BJ (cell line): ENCODE data around the gene ANKFN1. TPM values are rescaled to one million over a fixed set of nuclear protein-coding genes. Genes with fewer than 3 reads are reported as not detected.

Experiments used
- CTCF ChIA-PET: fragments of 350-600 bp; formaldehyde crosslinking; extraction: SDS; loops from one replicate; lab custom pipeline; 2021; ENCODE audit warnings: antibody characterized with exemption, inconsistent platforms; lab: Yijun Ruan, JAX
- POLR2A ChIA-PET: fragments of 300-600 bp; sonication (Branson Sonifier 250); formaldehyde crosslinking; extraction: SDS; loops from one replicate; lab custom pipeline; 2021; ENCODE audit warnings: antibody characterized with exemption; lab: Charles Lee
- DNase-seq: peaks from one replicate; pipeline ENCODE4 v3.0.0-alpha.2; 2011; ENCODE audit warnings: low read depth
- H3K27me3 ChIP-seq: 2 replicates; pipeline ENCODE4 v1.6.0; 2011; ENCODE audit warnings: low read length; ENCODE audit not compliant: control insufficient read depth, insufficient read depth
- H3K36me3 ChIP-seq: 2 replicates; pipeline ENCODE4 v1.5.1; 2011; ENCODE audit warnings: low read length; ENCODE audit not compliant: control insufficient read depth, insufficient read depth
- H3K4me3 ChIP-seq: 2 replicates; pipeline ENCODE4 v1.5.1; 2011; ENCODE audit warnings: low read depth, mild to moderate bottlenecking, control low read depth, low read length
- CTCF ChIP-seq: IDR thresholded peaks from 2 replicates; pipeline ENCODE4 v1.5.1; 2011; ENCODE audit warnings: low read depth, mild to moderate bottlenecking, control low read depth, inconsistent platforms, low read length, moderate library complexity; ENCODE audit not compliant: insufficient read depth
- polyA plus RNA-seq: library from polyadenylated mRNA; depleted of rRNA; stranded (reverse); fragments of >200 nt; gene quantifications from 2 replicates; pipeline ENCODE4 v1.2.3, GENCODE V29; 2011

The ANKFN1 gene
- polyA plus RNA-seq, 1 experiment = 0.06 TPM

- ChIA-PET POLR2A (no interaction called here), CTCF (interaction anchor here (1.2 to 2.4 kb wide), 2 partner anchors 8 to 10 kb away, joined by 5 to 7 read pairs; no protein-coding TSS in a partner anchor)
- Histone ChIP-seq H3K36me3 (no peaks in the 10 kb centered on the region), H3K4me3 (no peak overlapping the region), H3K27me3 (peaks cover 2% of the 10 kb centered on the region)
- DNase-seq = no peak
- no peak for TF ChIP-seq CTCF
Measured at GRCh38 chr17:56489980-56490379, 336.7 kb downstream of the ANKFN1 start.

DNA sequence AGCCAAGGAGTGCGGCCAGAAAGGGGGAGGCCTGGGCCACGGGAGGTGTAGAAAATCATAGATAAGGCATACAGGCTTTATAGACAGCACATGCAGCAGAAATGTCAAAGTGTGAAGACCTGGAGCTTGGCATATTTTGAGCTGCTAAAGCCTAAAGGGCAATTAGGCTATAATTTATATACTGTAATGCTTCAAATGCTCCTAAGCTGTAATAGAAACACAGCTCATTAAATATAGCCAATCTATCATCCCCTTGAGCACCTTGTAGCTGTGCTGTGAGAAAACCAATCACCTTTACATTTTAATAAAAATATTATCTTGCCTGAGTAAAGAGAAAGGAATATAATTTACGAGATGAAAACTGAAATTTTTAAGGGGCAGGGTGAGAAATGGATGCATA, 342.3 kb downstream of the ANKFN1 start:
- CTCF ChIA-PET = interaction anchor here (0.6 to 0.7 kb wide), 2 partner anchors 55 to 386 kb away, joined by 3 to 4 read pairs; no protein-coding TSS in a partner anchor
- TF ChIP-seq CTCF = no peak

GRCh38 chr17:56497132-56497531, 343.9 kb downstream of the ANKFN1 start:
- Histone ChIP-seq H3K36me3 (no peaks in the 10 kb centered on the region), H3K27me3 (0 out of 2 replicates have a peak, but pooled peaks cover 2% of the 10 kb centered on the region), H3K4me3 (no peak overlapping the region)
- DNase-seq = no peak
- ChIA-PET POLR2A (no interaction called here), CTCF (interaction anchor here (0.5 to 1.4 kb wide), 5 partner anchors 20 to 394 kb away, joined by 3 to 5 read pairs (median 4); no protein-coding TSS in a partner anchor)
- TF ChIP-seq CTCF = no peak

More for the DNA sequence above, 342.3 kb downstream of the ANKFN1 start:
- H3K4me3 ChIP-seq = no peak overlapping the region
- H3K36me3 ChIP-seq = no peaks in the 10 kb centered on the region
- DNase-seq = no peak
- peaks cover under 1% of the 10 kb centered on the region; the same call in 1 of the 2 replicates for H3K27me3 ChIP-seq
- POLR2A ChIA-PET = no interaction called here

DNA sequence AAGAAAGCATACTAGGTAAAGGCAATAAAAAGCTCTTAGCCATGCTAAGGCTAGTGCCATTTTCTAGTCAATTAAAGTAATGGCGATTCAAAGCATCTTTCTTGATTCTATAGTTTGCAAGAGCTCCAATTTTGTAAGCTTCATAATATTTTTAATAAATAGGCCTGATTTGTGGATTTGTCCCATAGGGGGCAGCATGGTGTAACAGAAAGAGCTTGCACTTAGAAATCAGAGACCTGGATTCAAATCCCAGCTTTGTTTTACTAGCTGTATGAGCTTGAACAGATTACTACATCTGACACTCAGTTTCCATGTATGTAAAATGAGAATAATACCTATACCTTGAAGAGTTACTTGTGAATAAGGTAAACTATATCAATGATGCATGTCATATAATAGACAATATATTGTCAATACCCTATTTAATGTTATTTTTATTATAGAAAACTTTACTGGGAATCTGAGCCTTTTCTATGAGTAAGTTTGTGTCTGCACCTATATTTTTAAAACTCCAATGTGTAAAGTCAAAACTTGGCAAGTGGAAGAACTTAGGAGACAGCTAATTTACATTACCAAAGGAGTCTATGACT, 346.6 kb downstream of the ANKFN1 start:
- DNase-seq = no peak
- H3K4me3 ChIP-seq = no peak overlapping the region
- ChIA-PET POLR2A (no interaction called here), CTCF (interaction anchor here (0.9 to 2.3 kb wide), 4 partner anchors 9 to 216 kb away, joined by 3 to 14 read pairs (median 5); no protein-coding TSS in a partner anchor)
- H3K27me3 ChIP-seq = 0 out of 2 replicates have a peak, but pooled peaks cover 2% of the 10 kb centered on the region
- TF ChIP-seq CTCF = peak; percentile 49
- no peaks in the 10 kb centered on the region for H3K36me3 ChIP-seq

DNA sequence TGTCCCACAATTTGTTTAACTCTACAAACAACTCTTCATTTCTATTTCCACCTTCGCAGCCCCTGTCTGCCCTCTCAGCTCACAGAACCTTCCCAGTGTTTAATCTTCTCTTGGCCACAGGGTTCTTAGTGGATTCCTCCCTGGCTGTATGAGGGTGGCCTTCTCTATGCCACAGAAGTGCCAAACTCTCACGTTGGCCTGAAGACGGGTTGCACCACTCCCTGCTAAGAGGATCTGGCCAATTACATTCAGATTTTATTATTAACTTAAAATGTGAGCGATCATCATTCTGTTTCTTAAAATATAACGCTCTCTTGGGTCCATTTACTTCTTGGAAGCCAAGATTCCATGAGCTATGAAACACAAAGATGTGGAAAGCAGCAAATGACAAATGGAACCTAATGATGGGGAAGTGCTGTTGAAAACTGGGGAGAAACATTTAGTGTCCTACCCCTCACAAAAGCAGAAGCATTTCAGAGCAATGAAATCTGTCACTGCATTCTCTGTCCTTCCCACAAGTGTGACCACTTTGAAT, 348.9 kb downstream of the ANKFN1 start:
- Histone ChIP-seq H3K27me3 (0 out of 2 replicates have a peak, but pooled peaks cover 2% of the 10 kb centered on the region), H3K36me3 (no peaks in the 10 kb centered on the region), H3K4me3 (no peak overlapping the region)
- CTCF ChIA-PET = no interaction called here
- no peak for TF ChIP-seq CTCF
- no peak for DNase-seq
- POLR2A ChIA-PET = no interaction called here
